Middle frontal gyrus (tissue), 1 donor: ENCODE data around the gene CATSPERD.

Experiments used
- DNase-seq: peaks from one replicate; pipeline ENCODE4 v3.0.0-alpha.2; 2015; ENCODE audit warnings: low spot score; ENCODE audit errors: extremely low spot score

The CATSPERD gene

DNA sequence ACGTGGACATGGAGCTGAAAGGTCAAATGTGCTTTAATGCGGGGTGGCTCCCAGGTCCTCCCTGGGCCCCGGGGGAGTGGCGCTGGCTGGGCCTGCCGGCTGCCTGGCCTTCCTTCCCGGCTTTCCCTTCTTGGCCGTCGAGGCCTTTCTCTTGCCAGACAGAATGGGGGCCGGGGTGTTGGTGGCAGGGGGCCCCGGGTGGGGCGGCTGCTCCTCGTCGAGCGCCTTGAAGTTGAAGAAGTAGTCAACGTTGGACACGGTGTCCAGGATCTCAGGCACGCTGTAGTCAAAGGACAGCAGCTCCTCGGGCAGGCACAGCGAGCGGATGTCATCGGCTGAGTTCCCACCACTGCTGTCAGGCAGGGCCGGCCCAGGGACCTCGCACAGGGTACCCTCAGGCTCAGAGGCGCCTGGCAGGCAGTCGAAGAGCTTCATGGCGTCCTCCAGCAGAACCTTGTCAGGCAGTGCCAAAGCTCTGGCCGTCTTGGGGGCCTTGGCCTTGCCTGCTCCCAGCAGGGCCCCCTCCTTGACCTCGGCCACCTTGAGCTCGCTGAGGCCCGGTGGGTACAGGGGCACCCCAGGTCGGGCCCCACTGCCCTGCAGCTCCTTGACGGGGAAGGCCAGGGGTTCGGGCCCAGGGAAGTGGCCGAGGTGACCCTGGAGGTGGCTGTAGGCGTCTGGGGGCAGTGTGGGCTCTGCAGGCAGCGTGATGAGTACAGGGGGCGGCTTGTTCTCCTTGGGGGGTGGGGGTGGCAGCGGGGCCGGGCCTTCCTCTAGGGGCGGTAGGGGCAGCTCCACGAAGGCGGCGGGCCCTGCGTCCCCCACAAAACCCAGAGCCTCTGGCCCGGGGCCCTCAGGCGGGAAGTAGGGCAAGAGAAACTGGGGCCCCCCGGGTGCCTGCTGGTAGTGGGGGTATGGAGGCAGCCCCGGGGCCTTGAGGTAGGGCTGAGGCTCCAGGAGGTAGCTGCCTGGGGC, 62.8 kb downstream of the CATSPERD start:
- no peak for DNase-seq

DNA sequence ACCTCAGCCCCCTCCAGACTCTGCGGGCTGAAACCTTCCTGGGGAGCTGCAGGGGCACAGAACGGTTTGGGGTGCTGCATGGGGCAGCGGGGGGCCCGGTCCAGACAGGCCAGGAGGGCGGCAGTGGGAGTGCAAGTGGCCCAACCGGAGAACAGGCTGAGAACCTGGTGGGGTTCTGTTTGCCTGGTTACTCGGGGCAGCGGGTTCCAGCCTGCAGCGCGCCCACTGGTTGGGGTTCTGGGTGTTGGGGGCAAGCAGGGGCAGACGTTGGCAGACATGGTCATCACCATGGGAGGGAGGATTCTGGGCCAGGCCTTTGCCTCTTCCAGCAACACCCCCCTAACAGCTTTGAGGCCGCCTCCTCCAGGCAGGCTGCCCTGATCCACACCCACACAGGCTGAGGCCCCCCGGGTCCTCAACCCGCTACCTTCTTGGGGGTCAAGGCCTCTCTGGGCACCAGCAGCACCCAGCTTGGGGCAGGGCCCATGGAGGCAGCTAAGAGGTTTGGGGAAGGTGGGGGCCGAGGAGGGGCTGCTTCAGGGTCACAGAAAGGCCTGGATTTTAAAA, 64.2 kb downstream of the CATSPERD start, which contains the start of gene PRR22:
PRR22 (minus strand) TSS at position 166 of the 567 bp plus-strand sequence; CDS start at position 80, 86 bp downstream.
- no peak for DNase-seq

DNA sequence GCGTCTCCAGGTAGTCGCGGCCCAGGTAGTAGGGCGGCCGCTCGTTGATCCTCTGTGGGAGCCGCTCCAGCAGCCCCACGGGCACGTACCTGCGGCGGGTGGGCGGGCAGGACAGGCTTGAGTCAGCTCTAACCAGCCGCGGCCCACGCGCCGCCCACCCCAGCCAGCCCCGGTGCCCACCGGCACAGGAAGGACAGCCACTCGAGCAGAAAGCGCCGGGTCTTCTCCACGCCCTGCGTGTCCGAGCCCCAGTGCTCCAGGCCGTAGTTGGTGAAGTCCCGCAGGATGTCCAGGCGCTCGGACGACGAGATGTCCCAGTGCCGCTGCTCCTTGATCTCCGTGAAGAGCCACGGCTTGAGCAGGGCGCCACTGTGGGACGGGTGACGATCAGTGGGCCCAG, 65.0 kb downstream of the CATSPERD start:
- DNase-seq = no peak

DNA sequence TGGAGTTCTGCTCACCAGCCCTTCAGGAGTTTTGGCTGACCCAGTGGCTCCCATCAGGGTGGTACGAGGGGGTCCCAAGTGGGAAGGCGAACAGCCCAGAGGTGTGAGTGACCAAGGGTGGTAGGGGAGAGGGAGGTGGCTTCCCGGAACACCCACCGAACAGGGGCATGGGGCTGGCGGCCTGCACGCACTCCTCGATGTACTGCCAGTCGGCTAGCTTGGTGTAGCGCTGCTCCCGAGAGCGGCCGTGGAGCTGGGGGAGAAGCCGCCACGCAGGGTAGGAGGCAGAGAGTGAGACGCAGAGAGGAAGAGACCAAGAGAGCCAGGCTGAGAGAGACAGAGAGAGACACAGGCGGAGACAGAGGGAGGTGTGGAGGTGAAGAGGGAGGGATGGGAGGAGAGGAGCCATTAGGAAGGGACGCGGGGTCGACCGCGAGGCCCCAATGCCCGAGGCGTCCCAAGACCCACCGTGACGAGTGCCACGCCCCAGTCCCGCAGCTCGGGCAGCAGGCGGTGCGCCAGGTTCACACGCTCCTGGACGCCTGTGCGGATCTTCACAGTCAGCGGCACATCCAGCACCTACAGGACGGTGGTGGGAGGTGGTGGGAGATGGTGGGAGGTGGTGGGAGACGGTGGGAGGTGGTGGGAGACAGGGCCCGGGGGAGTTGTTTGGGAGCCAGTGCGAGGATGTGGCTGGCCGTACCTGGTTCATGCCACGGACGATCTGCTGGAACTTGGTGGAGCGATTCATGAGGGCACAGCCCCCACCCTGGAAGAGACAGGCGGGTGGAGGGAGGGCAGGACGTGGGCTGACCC, 66.4 kb downstream of the CATSPERD start:
- no peak for DNase-seq

DNA sequence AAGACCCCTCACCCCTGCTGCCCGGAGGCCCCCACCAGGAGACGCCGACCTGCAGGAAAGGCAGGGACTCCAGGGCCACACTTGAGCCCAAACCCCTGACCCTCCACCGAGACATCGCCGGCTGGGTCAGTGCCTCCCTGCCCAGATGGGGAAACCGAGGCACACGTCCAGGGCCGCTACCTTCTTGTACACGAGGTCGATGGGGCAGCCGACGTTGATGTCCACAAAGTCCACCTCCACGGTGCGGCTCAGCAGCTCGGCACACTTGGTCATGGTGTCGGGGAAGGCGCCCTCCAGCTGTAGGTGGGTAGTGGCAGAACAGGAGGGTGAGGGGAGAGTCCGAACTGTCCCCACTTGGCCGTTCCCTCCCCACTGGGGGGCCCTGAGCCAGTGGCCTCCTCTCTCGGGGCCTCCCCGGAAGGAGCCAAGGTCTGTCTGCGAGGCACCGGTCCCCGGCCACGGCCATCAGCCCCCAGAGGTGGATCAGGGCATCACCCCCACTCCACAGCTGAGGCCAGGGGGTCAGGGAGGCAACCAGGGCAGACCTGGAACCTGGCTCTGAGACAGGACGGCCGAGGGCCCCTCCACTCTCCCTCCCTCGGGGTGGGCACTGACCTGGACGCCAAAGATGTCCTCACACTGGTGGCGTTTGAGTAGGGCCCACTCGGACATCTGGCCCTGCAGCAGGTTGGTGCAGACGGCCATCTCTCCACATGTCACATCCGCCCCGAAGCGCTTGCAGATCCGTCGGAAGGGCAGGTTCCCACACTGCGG, 67.2 kb downstream of the CATSPERD start:
- no peak for DNase-seq

DNA sequence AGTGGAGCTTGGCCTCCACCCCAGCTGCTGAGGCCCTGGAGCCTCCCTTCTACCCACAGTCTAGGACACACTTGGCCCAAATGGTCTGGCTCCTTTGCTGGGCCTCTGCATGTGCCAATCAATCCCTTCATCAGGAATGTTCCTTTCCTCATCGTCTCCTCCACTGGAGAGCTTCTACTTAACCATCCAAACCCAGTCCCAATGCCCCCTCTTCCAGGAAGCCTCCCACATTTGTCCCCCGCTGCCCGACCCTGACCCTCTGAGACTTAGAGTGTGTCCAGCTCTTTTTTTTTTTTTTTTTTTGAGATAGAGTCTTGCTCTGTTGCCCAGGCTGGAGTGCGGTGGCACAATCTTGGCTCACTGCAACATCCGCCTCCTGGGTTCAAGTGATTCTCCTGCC, 68.0 kb downstream of the CATSPERD start:
- no peak for DNase-seq

DNA sequence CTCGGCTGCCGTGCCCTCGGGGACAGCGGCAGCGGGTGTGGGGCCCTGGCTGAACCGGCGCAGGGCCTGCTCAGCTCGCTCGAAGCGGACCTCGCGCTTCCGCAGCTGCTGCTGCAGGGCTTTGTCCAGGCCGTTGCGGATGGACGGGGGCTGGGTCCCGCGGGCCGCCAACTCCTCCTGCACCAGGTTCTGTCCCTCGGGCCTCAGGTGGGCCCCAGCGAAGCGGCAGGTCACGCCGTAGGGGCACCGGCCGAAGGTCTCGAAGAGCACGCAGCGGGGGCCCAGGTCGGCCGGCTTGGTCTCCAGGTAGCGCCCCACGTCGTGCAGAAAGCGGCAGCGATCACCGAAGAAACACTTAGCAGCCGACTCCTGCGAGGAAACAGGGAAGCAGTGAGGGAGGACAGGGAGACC, 68.9 kb downstream of the CATSPERD start:
- DNase-seq = no peak

DNA sequence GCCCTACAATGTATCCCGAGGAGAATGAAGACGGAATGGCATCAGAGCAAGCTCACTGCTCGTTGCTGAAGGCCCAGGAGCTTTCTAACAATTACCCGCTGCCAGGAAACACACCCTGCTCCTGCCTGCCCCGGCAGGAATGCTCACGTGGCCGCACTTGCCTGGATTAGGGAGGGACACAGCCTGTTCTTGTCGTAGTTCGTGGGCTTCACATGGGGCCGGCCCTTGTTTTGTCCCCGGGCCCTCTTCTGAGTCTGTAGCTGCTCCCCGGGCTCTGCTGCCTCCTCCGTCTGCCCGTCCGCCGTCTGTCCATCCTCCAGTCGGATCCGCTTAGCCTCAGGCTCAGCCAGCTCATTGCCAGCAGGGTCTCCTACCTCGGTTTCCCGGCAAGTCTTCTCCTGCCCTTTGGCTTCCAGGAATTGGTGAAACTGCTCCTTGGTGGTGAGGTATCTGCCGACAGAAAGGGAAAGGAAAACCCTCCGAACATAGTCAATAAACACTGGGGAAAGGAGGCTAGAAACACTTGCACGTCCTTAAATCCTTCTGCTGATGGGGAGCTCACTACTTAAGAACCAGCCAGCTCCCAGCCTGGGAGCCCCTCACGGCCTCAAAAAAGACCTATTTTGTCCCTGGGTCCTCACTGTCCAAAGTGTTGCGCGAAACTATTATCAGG, 69.6 kb downstream of the CATSPERD start:
- no peak for DNase-seq

DNA sequence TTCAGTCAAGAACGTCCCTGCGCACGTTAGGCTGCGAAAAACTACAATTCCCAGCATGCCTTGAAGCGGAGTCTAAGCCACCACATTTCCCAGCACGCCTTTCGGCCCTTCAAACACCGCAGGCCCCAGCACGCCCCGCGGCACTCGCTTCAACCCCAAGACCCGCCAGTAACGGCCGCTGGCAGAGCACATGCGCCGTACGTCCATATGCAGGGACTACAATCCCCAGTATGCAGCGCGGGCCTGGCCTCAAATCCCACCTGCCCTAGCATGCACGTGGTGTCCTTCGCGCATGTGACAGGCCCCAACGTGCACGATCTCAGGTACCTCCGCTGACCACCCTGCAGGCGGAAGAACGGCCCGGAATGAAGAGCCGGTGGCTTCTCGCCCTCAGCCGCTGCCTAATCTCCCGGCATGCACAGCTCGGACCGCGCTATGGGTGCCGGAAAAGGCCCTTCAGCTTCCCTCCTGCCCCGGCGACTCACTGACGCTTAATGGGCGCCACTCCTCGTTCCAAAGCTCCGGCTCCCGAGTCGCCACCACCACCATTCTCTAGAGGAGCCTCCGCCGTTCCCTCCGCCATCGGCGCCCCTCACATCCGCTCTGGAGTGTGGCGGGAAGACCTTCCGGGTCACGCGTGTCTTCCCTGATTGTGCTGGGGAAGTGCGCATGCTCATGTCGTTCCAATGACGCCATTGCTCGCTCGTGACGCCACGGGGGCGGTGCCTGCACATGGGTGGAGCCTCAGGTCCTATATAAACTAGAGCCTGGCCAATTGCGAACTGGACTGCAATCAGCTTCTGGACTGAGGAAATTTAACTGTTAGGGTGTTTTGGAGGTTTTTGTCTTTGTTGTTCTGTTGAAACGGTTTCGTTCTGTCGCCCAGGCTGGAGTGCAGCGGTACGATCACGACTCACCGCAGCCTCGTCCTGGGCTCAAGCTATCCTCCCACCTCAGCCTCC, 70.4 kb downstream of the CATSPERD start, which contains the start of gene DUS3L:
DUS3L (minus strand) TSS at position 605 of the 962 bp plus-strand sequence; CDS start at position 583, 22 bp downstream.
- peak; percentile 94 for DNase-seq

DNA sequence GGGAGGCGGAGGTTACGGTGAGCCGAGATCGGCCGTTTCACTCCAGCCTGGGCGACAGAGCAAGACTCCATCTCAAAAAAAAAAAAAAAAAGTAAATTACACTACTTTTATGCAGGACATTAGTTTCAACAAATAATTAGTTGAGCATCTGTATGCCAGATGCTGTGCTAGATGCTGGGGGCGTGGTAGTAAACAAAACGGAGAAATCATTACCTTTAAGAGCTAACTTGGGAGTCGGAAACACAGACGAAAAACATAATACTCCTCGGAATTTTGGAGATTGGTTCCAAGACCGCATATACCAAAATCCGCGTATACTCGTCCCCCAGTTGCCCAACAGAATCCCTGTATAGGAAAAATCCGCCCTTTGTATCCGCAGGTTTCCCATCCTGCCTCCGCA, 71.8 kb downstream of the CATSPERD start:
- DNase-seq = no peak

DNA sequence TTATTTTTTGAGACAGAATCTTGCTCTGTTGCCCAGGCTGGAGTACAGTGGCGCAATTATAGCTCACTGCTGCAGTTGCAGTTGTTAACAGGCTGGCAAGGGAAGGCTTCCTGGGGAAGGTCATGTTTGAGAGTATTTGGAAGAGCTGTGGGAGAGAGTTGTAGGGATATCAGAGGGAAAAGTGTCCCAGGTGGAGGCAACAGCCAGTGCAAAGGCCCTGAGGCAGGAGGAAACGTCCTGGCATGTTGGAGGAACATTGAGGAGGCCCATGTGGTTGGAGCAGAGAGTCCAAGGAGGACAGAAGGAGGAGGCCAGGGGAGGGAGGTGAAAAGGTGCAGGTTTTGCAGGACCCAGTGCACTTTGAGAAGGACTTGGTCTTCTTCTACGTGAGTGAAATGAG, 72.8 kb downstream of the CATSPERD start:
- DNase-seq = no peak

DNA sequence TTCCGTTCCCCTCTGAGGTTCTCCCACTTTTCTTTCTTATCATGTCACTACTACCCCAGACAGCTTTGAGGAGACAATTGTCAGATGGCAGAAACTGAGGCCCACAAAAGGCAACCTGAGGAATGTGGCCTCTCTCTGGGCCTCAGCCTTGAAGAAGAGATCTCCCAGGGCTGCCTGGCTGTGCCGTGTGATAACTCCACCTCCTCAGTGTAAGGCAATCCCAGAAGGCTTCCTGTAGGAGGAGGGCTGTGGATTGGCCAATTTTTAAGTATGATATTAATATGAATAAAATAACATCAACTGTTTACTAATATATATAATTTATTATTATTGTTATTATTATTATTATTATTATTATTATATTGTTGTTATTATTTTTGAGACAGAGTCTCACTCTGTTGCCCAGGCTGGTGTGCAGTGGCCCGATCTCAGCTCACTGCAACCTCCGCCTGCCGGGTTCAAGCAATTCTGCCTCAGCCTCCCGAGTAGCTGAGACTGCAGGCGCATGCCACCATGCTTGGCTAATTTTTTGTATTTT, 75.0 kb downstream of the CATSPERD start:
- no peak for DNase-seq

DNA sequence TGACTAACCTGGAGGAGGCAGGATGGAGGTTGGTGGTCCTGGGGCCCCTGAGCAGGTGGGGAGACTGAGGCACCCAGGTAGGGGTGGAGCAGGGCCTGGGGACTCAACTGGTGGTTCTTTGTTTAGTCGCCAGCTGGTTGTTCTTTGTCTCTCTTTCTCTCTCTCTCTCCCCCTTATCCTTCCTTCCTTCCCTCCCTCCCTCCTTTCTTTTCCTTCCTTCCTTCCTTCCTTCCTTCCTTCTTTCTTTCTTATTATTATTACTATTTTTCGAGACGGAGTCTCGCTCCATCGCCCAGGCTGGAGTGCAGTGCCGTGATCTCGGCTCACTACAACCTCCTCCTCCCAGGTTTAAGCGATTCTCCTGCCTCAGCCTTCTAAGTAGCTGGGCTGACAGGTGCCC, 77.8 kb downstream of the CATSPERD start:
- DNase-seq = no peak

DNA sequence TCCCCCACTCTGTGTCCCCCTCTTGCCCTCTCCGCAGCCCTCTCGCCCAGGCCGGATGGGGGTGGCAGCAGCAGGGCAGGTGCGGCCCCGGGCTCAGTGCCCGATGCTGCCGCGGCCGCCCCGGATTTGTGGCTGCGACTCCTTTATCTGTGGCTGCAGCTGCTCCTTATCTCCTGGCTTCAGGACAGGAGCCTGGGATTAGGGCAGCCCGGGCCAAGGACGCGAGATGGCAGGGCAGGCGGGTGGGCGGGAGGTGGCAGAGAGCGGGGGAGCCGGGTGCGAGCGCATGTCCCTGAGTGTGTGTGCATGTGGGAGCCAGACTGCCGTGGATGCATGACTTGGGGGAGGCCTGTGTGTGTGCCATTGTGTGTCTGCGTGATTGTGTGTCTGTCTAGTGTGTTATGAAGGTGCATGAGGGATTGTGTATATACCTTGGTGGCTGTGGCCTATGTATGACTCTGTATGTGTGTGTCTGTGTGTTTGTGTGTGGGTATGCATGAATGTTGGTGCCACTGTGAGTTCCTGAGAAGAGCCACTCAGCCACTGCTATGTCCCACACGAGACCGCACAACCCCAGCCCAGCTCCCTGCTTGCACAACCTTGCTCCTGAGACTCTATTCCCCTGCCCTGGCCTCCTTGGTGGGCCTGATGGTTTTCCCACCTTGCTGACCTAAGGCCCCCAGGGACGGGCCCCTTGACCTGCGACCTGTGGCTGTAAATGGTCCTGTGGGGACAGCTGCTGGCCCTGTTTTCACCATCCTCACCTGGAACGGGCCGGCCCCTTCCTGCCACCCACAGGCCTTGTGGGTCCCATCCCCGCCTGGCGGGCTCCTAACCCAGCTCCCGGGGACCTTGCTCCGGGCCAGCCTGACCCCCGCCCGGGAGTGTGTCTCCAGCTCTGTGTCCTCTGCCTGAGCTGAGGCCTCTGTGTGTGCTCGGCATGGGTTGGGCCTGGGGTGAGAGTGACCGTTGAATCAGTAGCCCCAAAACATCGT, 79.1 kb downstream of the CATSPERD start:
- DNase-seq = no peak

DNA sequence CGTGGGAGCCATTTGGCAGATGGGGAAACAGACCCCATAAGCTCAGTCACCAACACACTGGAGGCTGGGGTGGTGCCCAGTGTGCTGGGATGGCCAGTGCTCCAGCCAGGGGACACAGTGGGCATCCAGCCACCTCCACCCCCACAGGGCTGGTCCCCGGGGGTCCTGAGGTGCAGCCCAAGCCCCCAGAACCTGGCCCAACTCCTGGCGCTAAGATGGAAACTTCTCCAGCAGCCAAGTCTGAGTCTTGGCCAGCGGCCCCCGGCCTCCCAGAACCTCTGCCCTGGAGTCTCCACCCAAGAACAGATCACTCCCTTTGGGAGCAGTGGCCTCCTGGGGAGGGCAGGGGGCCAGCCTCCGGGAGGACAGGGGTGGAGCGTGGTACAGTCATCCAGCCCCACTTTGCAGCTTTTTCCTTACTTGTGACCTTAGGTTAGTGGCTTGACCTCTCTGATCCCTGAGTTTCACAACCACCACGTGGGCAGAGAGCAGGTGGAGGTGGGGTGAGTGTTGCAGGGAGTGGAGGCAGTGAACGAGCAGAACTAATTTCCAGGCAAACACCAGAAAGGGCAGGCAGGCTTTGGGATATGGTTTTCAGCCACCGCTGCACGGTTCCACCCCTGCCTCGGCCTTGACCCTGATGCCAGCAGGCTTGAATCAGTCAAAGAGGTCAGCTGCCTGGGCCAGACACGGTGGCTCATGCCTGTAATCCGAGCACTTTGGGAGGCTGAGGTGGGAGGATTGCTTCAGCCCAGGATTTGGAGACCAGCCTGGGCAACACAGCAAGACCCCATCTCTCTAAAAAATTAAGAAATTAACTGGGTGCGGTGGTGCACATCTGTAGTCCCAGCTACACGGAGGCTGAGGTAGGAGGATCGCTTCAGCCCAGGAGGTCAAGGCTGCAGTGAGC, 80.2 kb downstream of the CATSPERD start:
- no peak for DNase-seq

DNA sequence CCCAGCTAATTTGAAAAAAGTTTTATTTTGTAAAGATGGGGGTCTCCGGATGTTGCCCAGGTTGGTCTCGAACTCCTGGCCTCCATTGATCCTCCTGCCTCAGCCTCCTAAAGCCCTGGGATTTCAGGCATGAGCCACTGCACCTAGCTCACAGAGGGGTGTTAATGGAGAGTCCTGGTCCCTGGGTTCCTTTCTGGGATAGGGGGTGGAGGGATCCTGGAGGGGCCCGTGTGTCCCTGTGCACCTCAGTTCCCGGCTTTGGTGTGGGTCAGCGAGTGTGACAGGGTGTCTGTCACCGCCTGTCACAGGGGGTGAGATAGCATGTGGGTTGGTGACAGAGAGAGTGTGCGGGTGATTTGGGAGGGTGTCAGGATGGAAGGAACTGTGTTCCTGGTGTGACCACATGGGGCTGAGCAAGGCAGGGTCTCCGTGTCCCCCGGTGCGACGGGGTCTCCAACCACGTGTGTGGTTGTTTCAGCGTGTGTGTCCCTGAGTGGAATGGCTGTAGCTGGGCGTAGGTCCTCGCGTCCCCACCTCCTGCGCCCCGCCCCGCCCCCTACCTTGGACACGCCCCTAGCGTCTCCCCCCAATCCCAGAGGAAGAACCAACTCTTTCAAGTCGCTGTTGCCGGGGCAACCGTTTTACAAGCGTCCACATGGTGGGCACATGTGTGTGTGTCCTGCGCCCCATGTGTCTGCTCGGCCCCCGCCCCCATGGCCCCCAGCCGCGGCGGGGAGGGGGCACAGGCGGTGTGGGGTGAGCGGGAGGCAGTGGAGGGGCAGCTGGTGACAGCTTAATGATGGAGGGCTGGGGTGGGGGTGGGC, 81.6 kb downstream of the CATSPERD start:
- no peak for DNase-seq
